Measurements from ENCODE around the gene ANXA8. TPM values are rescaled to one million over a fixed set of nuclear protein-coding genes. Genes with fewer than 3 reads are reported as not detected.

The ANXA8 gene
- total RNA-seq, 3 donors from 2014 or later, result 0.19 TPM; not detected in 2

DNA sequence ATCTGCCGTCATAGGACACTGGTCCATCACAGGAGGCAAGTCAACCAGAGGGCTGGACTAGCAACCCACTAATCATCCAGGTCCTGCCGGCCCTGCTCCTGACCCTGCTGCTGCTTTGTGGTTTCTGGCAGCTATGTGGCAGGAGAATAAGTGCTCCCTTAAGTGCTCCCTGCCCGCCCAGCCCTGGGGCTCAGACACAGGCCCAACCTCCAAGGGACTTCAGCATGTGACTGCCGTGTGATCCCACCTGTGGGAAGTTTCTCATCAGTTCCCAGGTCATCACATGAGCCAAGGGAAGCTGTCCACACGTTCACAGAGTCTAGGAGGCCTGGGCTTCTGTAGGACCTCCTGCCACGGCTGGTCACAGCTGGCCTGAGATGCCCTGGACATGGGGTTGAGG, 65.6 kb downstream of the ANXA8 start:
- no peaks in the 10 kb centered on the region for H3K9me3 ChIP-seq
- TF ChIP-seq, protein P1, sequence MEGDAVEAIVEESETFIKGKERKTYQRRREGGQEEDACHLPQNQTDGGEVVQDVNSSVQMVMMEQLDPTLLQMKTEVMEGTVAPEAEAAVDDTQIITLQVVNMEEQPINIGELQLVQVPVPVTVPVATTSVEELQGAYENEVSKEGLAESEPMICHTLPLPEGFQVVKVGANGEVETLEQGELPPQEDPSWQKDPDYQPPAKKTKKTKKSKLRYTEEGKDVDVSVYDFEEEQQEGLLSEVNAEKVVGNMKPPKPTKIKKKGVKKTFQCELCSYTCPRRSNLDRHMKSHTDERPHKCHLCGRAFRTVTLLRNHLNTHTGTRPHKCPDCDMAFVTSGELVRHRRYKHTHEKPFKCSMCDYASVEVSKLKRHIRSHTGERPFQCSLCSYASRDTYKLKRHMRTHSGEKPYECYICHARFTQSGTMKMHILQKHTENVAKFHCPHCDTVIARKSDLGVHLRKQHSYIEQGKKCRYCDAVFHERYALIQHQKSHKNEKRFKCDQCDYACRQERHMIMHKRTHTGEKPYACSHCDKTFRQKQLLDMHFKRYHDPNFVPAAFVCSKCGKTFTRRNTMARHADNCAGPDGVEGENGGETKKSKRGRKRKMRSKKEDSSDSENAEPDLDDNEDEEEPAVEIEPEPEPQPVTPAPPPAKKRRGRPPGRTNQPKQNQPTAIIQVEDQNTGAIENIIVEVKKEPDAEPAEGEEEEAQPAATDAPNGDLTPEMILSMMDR (IDR thresholded peaks at IDR 0.05), result no peak
- H3K4me1 ChIP-seq (ENCODE audit: low read depth), result no peaks in the 10 kb centered on the region
- H3K4me3 ChIP-seq, result no peak overlapping the region
- no peak for DNase-seq
- no peak for ATAC-seq
- intact Hi-C loops (cut with DNase I, micrococcal nuclease), result no loop called here
- H3K36me3 ChIP-seq (ENCODE audit: low read depth), result no peaks in the 10 kb centered on the region

Other genes starting within 250 kb of the ANXA8 start
- 1 to 10 TPM in 1 of 3 donors, under 1 TPM in 2; 0.14 to 3.2 (median 0.41) TPM for gene GDF10, start 183.9 kb downstream of the ANXA8 start, total RNA-seq
- not detected for gene GDF2, start 161.7 kb downstream of the ANXA8 start, total RNA-seq
- not detected for gene RBP3, start 135.8 kb downstream of the ANXA8 start, total RNA-seq
- gene ZNF488, start 99.8 kb downstream of the ANXA8 start, total RNA-seq, result 1 to 10 TPM in 2 of 3 donors, under 1 TPM in 1; 0.47 to 1.6 (median 1.4) TPM
- gene FAM25G, start 7.6 kb upstream of the ANXA8 start, total RNA-seq, result 1 to 10 TPM in 1 of 3 donors, not detected in 2; 4.3 TPM
- 10 to 100 TPM in 2 of 3 donors, 1 to 10 TPM in 1; 6.9 to 17.4 (median 10.9) TPM for gene AGAP9, start 39.5 kb upstream of the ANXA8 start, total RNA-seq